ENCODE data around the gene QRICH2.

GRCh38 chr17:76312735-76313134 lies 4.7 kb upstream of the QRICH2 start:
- TF ChIP-seq EZH2 (IDR thresholded peaks at IDR 0.05; ENCODE audit: borderline replicate concordance, low read length) = no peak
- no peak for TF ChIP-seq CTCF (conservative IDR thresholded peaks at IDR 0.05 in 1 of 2, IDR thresholded peaks at IDR 0.05 in 1 of 2; ENCODE audit: extremely low read depth in 1 of 2, insufficient read depth in 1 of 2, low read depth in 1 of 2, low read length in 2 of 2)

Data from mammary epithelial cell (primary cell).